Measurements from ENCODE around the gene SMAD6. TPM values are rescaled to one million over a fixed set of nuclear protein-coding genes. Genes with fewer than 3 reads are reported as not detected.

Gene SMAD6
- total RNA-seq (under 1 TPM; 0.08 to 0.16 TPM), polyA plus RNA-seq (not detected), total RNA-seq (0 to 1.1 (median 0.20) reads per million in 6 experiments)

GRCh38 chr15:66702035-66702786, at the start of gene SMAD6:
TSS of gene SMAD6 (plus strand) at chr15:66702236. CDS start at chr15:66703259, 1,023 bp downstream.
- DNase-seq (peak; percentile 53 to 86 (median 64)), ATAC-seq (peak; percentile 55 to 64)
- H3K27me3 Mint-ChIP-seq, result peaks cover 4 to 29% (median 14%) of the 10 kb centered on the region in 5 donors
- peaks cover 0 to 3% (median 0%) of the 10 kb centered on the region in 3 donors for H3K36me3 Mint-ChIP-seq
- H3K27ac Mint-ChIP-seq, result peak within 1 kb of the TSS in 9 of 10 donors; percentile 51 to 92 (median 82)
- no peaks in the 10 kb centered on the region for H3K9me3 Mint-ChIP-seq
- peak within 1 kb of the TSS; percentile 87 to 94 (median 92) for H3K4me3 Mint-ChIP-seq
- POLR2A ChIA-PET, result interaction anchor here (0.6 to 2.4 kb wide), 4 partner anchors 9 to 1810 kb away, joined by 3 to 17 read pairs (median 4); no protein-coding TSS in a partner anchor
- H3K4me1 Mint-ChIP-seq, result peaks cover 7 to 19% (median 14%) of the 10 kb centered on the region in 4 donors

GRCh38 chr15:66652806-66653205, 49.2 kb upstream of the SMAD6 start:
- H3K27ac Mint-ChIP-seq, result peak overlapping the region in 2 of 10 donors; percentile 4 to 83
- no peaks in the 10 kb centered on the region for H3K36me3 Mint-ChIP-seq
- H3K4me1 Mint-ChIP-seq, result peaks cover 6 to 14% (median 9%) of the 10 kb centered on the region in 4 donors
- no peaks in the 10 kb centered on the region for H3K9me3 Mint-ChIP-seq
- no peak for DNase-seq
- H3K4me3 Mint-ChIP-seq, result peak overlapping the region in 5 of 10 donors; percentile 10 to 55 (median 30)
- ATAC-seq, result no peak
- POLR2A ChIA-PET, result no interaction called here
- peaks cover 5 to 14% (median 8%) of the 10 kb centered on the region in 5 donors for H3K27me3 Mint-ChIP-seq

- Mint-ChIP-seq H3K4me1 (peaks cover 6 to 14% (median 9%) of the 10 kb centered on the region in 4 donors), H3K27me3 (peaks cover 5 to 14% (median 8%) of the 10 kb centered on the region in 5 donors), H3K36me3 (no peaks in the 10 kb centered on the region), H3K9me3 (no peaks in the 10 kb centered on the region), H3K4me3 (peak overlapping the region in 2 of 10 donors; percentile 11 to 37), H3K27ac (peak overlapping the region in 3 of 10 donors; percentile 6 to 83 (median 48))
- ATAC-seq (no peak), DNase-seq (no peak)
- POLR2A ChIA-PET, result interaction anchor here (0.6 kb wide), 1 partner anchor 9 kb away, joined by 3 read pairs; no protein-coding TSS in a partner anchor
Measured at GRCh38 chr15:66653398-66653797, 48.6 kb upstream of the SMAD6 start.

GRCh38 chr15:66653852-66654251, 48.2 kb upstream of the SMAD6 start:
- POLR2A ChIA-PET, result interaction anchor here (0.6 to 1.3 kb wide), 2 partner anchors 8 to 40 kb away, joined by 3 read pairs; no protein-coding TSS in a partner anchor
- Mint-ChIP-seq H3K4me3 (peak overlapping the region in 6 of 10 donors; percentile 1 to 71 (median 52)), H3K27me3 (peaks cover 8 to 14% (median 10%) of the 10 kb centered on the region in 5 donors), H3K9me3 (no peaks in the 10 kb centered on the region), H3K27ac (peak overlapping the region in 4 of 10 donors; percentile 42 to 78 (median 54)), H3K36me3 (no peaks in the 10 kb centered on the region), H3K4me1 (peaks cover 6 to 14% (median 9%) of the 10 kb centered on the region in 4 donors)
- ATAC-seq, result no peak
- DNase-seq, result no peak

GRCh38 chr15:66654361-66654738, 47.7 kb upstream of the SMAD6 start:
- H3K4me3 Mint-ChIP-seq, result peak overlapping the region in 7 of 10 donors; percentile 1 to 71 (median 46)
- no peaks in the 10 kb centered on the region for H3K36me3 Mint-ChIP-seq
- DNase-seq (no peak), ATAC-seq (peak; percentile 10 to 32)
- H3K27ac Mint-ChIP-seq, result peak overlapping the region in 3 of 10 donors; percentile 42 to 78 (median 48)
- no peaks in the 10 kb centered on the region for H3K9me3 Mint-ChIP-seq
- H3K4me1 Mint-ChIP-seq, result peaks cover 6 to 14% (median 9%) of the 10 kb centered on the region in 4 donors
- POLR2A ChIA-PET, result interaction anchor here (1.3 kb wide), 1 partner anchor 39 kb away, joined by 3 read pairs; no protein-coding TSS in a partner anchor
- H3K27me3 Mint-ChIP-seq, result peaks cover 8 to 14% (median 13%) of the 10 kb centered on the region in 5 donors

- H3K27me3 Mint-ChIP-seq, result peaks cover 8 to 14% (median 13%) of the 10 kb centered on the region in 5 donors
- H3K4me3 Mint-ChIP-seq, result peak overlapping the region in 8 of 10 donors; percentile 45 to 80 (median 66)
- H3K9me3 Mint-ChIP-seq, result no peaks in the 10 kb centered on the region
- ATAC-seq, result peak; percentile 83 to 88
- no peaks in the 10 kb centered on the region for H3K36me3 Mint-ChIP-seq
- POLR2A ChIA-PET, result interaction anchor here (0.7 to 1.3 kb wide), 7 partner anchors 17 to 118 kb away, joined by 3 to 16 read pairs (median 7); no protein-coding TSS in a partner anchor
- DNase-seq, result peak in 9 of 10 donors; percentile 9 to 43 (median 24)
- peaks cover 6 to 14% (median 9%) of the 10 kb centered on the region in 4 donors for H3K4me1 Mint-ChIP-seq
- H3K27ac Mint-ChIP-seq, result peak overlapping the region in 4 of 10 donors; percentile 23 to 63 (median 36)
Measured at GRCh38 chr15:66654739-66655375, 47.2 kb upstream of the SMAD6 start.

GRCh38 chr15:66655511-66655910, 46.5 kb upstream of the SMAD6 start:
- Mint-ChIP-seq H3K9me3 (no peaks in the 10 kb centered on the region), H3K4me1 (peaks cover 6 to 14% (median 9%) of the 10 kb centered on the region in 4 donors), H3K36me3 (no peaks in the 10 kb centered on the region), H3K4me3 (peak overlapping the region; percentile 34 to 80 (median 64)), H3K27me3 (peaks cover 8 to 14% (median 13%) of the 10 kb centered on the region in 5 donors), H3K27ac (peak overlapping the region in 6 of 10 donors; percentile 23 to 64 (median 43))
- DNase-seq, result no peak
- no peak for ATAC-seq
- POLR2A ChIA-PET, result interaction anchor here (0.6 to 1.3 kb wide), 7 partner anchors 17 to 1247 kb away, joined by 3 to 16 read pairs (median 4); no protein-coding TSS in a partner anchor

GRCh38 chr15:66655997-66656396, 46.0 kb upstream of the SMAD6 start:
- DNase-seq (no peak), ATAC-seq (no peak)
- Mint-ChIP-seq H3K36me3 (no peaks in the 10 kb centered on the region), H3K27ac (peak overlapping the region in 2 of 10 donors; percentile 15 to 64), H3K9me3 (no peaks in the 10 kb centered on the region), H3K27me3 (peaks cover 8 to 14% (median 13%) of the 10 kb centered on the region in 5 donors), H3K4me1 (peaks cover 6 to 14% (median 9%) of the 10 kb centered on the region in 4 donors), H3K4me3 (peak overlapping the region in 3 of 10 donors; percentile 15 to 64 (median 64))
- POLR2A ChIA-PET, result interaction anchor here (0.6 to 1.3 kb wide), 2 partner anchors 18 to 1247 kb away, joined by 4 to 16 read pairs; no protein-coding TSS in a partner anchor

GRCh38 chr15:66657185-66658020, 44.6 kb upstream of the SMAD6 start:
- peaks cover 8 to 14% (median 13%) of the 10 kb centered on the region in 5 donors for H3K27me3 Mint-ChIP-seq
- no peaks in the 10 kb centered on the region for H3K36me3 Mint-ChIP-seq
- H3K9me3 Mint-ChIP-seq, result no peaks in the 10 kb centered on the region
- peak overlapping the region in 2 of 10 donors; percentile 35 to 38 for H3K27ac Mint-ChIP-seq
- H3K4me1 Mint-ChIP-seq, result peaks cover 6 to 14% (median 9%) of the 10 kb centered on the region in 4 donors
- DNase-seq (no peak), ATAC-seq (no peak)
- peak overlapping the region in 1 of 10 donors; percentile 14 for H3K4me3 Mint-ChIP-seq
- POLR2A ChIA-PET, result no interaction called here

- Mint-ChIP-seq H3K9me3 (no peaks in the 10 kb centered on the region), H3K4me3 (no peak overlapping the region), H3K4me1 (peaks cover 6 to 14% (median 9%) of the 10 kb centered on the region in 4 donors), H3K36me3 (no peaks in the 10 kb centered on the region), H3K27ac (no peak overlapping the region), H3K27me3 (peaks cover 8 to 14% (median 13%) of the 10 kb centered on the region in 5 donors)
- POLR2A ChIA-PET, result no interaction called here
- no peak for ATAC-seq
- no peak for DNase-seq
Measured at GRCh38 chr15:66658044-66658443, 44.0 kb upstream of the SMAD6 start.

GRCh38 chr15:66658855-66659254, 43.2 kb upstream of the SMAD6 start:
- POLR2A ChIA-PET, result no interaction called here
- Mint-ChIP-seq H3K36me3 (no peaks in the 10 kb centered on the region), H3K9me3 (no peaks in the 10 kb centered on the region), H3K27ac (no peak overlapping the region), H3K4me1 (peaks cover 5 to 14% (median 9%) of the 10 kb centered on the region in 4 donors), H3K4me3 (no peak overlapping the region), H3K27me3 (peaks cover 8 to 13% (median 12%) of the 10 kb centered on the region in 5 donors)
- DNase-seq (no peak), ATAC-seq (no peak)

All from naive thymus-derived CD8-positive, alpha-beta T cell (primary cell).